HCT116 (cell line): ENCODE results near the gene MCC. TPM values are rescaled to one million over a fixed set of nuclear protein-coding genes. Genes with fewer than 3 reads are reported as not detected.

Source experiments
- ATAC-seq: fragments of 200-7000 bp; cut with Tn5 transposase; 2 replicates; pipeline ENCODE4 v1.9.1; 2020; ENCODE audit warnings: mild to moderate bottlenecking, moderate library complexity
- BruUV-seq: library from RNA; stranded (reverse); fragments of 400-500 nt; replicated peaks from 2 replicates; lab custom pipeline; 2021; lab: Mats Ljungman, UMichigan
- CTCF ChIA-PET: fragments of 300-600 bp; sonication (Branson Sonifier 250); formaldehyde crosslinking; loops from one replicate; lab custom pipeline; 2021; ENCODE audit warnings: antibody characterized with exemption; lab: Charles Lee
- POLR2A ChIA-PET: fragments of 300-600, 350-600 bp; sonication (Branson Sonifier 250); formaldehyde crosslinking; loops from one replicate; lab custom pipeline; 2021; ENCODE audit warnings: antibody characterized with exemption; lab: Charles Lee
- RAD21 ChIA-PET, 2 experiments: fragments of 300-600 bp; sonication (Branson Sonifier 250); formaldehyde crosslinking; loops; one replicate each; lab custom pipeline; 2023; ENCODE audit warnings: low total read pairs in 2 of 2; ENCODE audit not compliant: uncharacterized antibody in 2 of 2, unreplicated experiment in 2 of 2, low non-redundant PET in 1 of 2; lab: Charles Lee
- DNase-seq: peaks from one replicate; pipeline ENCODE4 v3.0.0-alpha.2; 2010; ENCODE audit warnings: low read depth, low spot score
- H2AFZ ChIP-seq: fragments of 200-600 bp; shearing (Covaris generic), sonication (generic); 2 replicates; pipeline ENCODE4 v1.6.1; 2017; ENCODE audit warnings: low read depth, mixed run types, mixed read lengths, antibody characterized with exemption, low read length; ENCODE audit not compliant: poor library complexity, severe bottlenecking
- H3K27ac ChIP-seq: 2 replicates; pipeline ENCODE4 v1.5.1; 2012; ENCODE audit warnings: low read depth, low read length
- H3K27me3 ChIP-seq: fragments of 200-600 bp; sonication (generic); 2 replicates; pipeline ENCODE4 v1.6.1; 2016; ENCODE audit warnings: mixed run types, low read length, mixed read lengths; ENCODE audit not compliant: insufficient read depth
- H3K36me3 ChIP-seq, 2 experiments: fragments of 200-500 bp in 1 of 2; fragments of 200-600 bp in 1 of 2; sonication (Bioruptor generic) in 1 of 2; sonication (generic) in 1 of 2; 2 replicates each; pipeline versions ENCODE4 v1.5.1 to v1.6.1; 2014 to 2016; ENCODE audit warnings: low read length in 2 of 2, inconsistent platforms in 1 of 2, mixed read lengths in 1 of 2, mixed run types in 1 of 2; ENCODE audit not compliant: insufficient read depth in 2 of 2, control insufficient read depth in 1 of 2
- H3K4me1 ChIP-seq, 2 experiments: fragments of 200-600 bp in 1 of 2; sonication (generic) in 1 of 2; 2 replicates each; pipeline versions ENCODE4 v1.5.1 to v1.6.1; 2012 to 2017; ENCODE audit warnings: low read length in 2 of 2, inconsistent platforms in 1 of 2, mild to moderate bottlenecking in 1 of 2, mixed read lengths in 1 of 2, mixed run types in 1 of 2, moderate library complexity in 1 of 2; ENCODE audit not compliant: insufficient read depth in 2 of 2, control insufficient read depth in 1 of 2
- H3K4me2 ChIP-seq: fragments of 200-600 bp; sonication (generic); 2 replicates; pipeline ENCODE4 v1.6.1; 2017; ENCODE audit warnings: mixed run types, low read length, mixed read lengths
- H3K4me3 ChIP-seq, 2 experiments: fragments of 200-600 bp in 1 of 2; sonication (generic) in 1 of 2; replicated peaks in 1 of 2; 2 replicates each; pipeline ENCODE4 v1.5.1; 2011 to 2016; ENCODE audit warnings: low read length in 2 of 2, control low read depth in 1 of 2, low read depth in 1 of 2, mild to moderate bottlenecking in 1 of 2, mixed read lengths in 1 of 2, mixed run types in 1 of 2
- H3K79me2 ChIP-seq: fragments of 200-600 bp; sonication (generic); 2 replicates; pipeline ENCODE4 v1.6.1; 2017; ENCODE audit warnings: mild to moderate bottlenecking, mixed run types, low read length, moderate library complexity, mixed read lengths; ENCODE audit not compliant: insufficient read depth
- H3K9ac ChIP-seq: fragments of 200-600 bp; sonication (generic); 2 replicates; pipeline ENCODE4 v1.6.1; 2016; ENCODE audit warnings: low read length, mixed read lengths
- H3K9me2 ChIP-seq: fragments of 200-600 bp; sonication (generic), shearing (Covaris generic); 2 replicates; pipeline ENCODE4 v1.6.1; 2017; ENCODE audit warnings: mixed run types, mild to moderate bottlenecking, moderate library complexity; ENCODE audit not compliant: insufficient read depth
- H3K9me3 ChIP-seq, 2 experiments: fragments of 200-500 bp in 1 of 2; fragments of 200-600 bp in 1 of 2; sonication (Bioruptor generic) in 1 of 2; sonication (generic) in 1 of 2; 2 replicates each; pipeline ENCODE4 v1.6.1; 2014 to 2017; ENCODE audit warnings: low read length in 2 of 2, mixed read lengths in 2 of 2, inconsistent platforms in 1 of 2, low read depth in 1 of 2, mild to moderate bottlenecking in 1 of 2, mixed run types in 1 of 2, moderate library complexity in 1 of 2; ENCODE audit not compliant: control insufficient read depth in 1 of 2, insufficient read depth in 1 of 2
- H4K20me1 ChIP-seq: fragments of 200-600 bp; sonication (generic), shearing (Covaris generic); 2 replicates; pipeline ENCODE4 v1.6.1; 2017; ENCODE audit warnings: mixed run types, mild to moderate bottlenecking, moderate library complexity; ENCODE audit not compliant: insufficient read depth
- ELF1 ChIP-seq: IDR thresholded peaks from 2 replicates; pipeline ENCODE4 v1.6.1; 2012; ENCODE audit warnings: low read depth, borderline replicate concordance
- RAD21 ChIP-seq: IDR thresholded peaks from 2 replicates; pipeline ENCODE4 v1.6.1; 2012; ENCODE audit warnings: low read depth, mild to moderate bottlenecking
- SIN3A ChIP-seq: IDR thresholded peaks from 2 replicates; pipeline ENCODE4 v1.6.1; 2012; ENCODE audit warnings: low read depth
- YY1 ChIP-seq: IDR thresholded peaks from 2 replicates; pipeline ENCODE4 v1.6.1; 2011; ENCODE audit warnings: low read length, low read depth, moderate library complexity, mild to moderate bottlenecking; ENCODE audit not compliant: insufficient replicate concordance; ENCODE audit errors: extremely low read depth
- ZFX ChIP-seq: fragments of 450-650 bp; IDR thresholded peaks from 2 replicates; pipeline ENCODE4 v1.6.1; 2017
- intact Hi-C: fragments of 100-400 bp; cut with micrococcal nuclease; formaldehyde crosslinking; loops from 2 replicates; pipeline ENCODE4 v1.10.0; 2022
- total RNA-seq: library from RNA; stranded (reverse); gene quantifications from one replicate; pipeline ENCODE4 v1.2.1, GENCODE V29; 2021; ENCODE audit not compliant: unreplicated experiment
- TF ChIP-seq, protein P1 (sequence below), 3 experiments: fragments of 200-600 bp in 1 of 3; sonication (generic) in 1 of 3; IDR thresholded peaks in 2 of 3; conservative IDR thresholded peaks in 1 of 3; 2 replicates each; pipeline ENCODE4 v1.5.1; 2012 to 2017; ENCODE audit warnings: low read depth in 2 of 3, low read length in 2 of 3, antibody characterized with exemption in 1 of 3, borderline replicate concordance in 1 of 3, control low read depth in 1 of 3, mild to moderate bottlenecking in 1 of 3, mixed read lengths in 1 of 3, mixed run types in 1 of 3, moderate library complexity in 1 of 3; ENCODE audit not compliant: insufficient read depth in 1 of 3

MCC gene
- total RNA-seq, 1 experiment from 2014 or later, result 20.1 TPM

DNA sequence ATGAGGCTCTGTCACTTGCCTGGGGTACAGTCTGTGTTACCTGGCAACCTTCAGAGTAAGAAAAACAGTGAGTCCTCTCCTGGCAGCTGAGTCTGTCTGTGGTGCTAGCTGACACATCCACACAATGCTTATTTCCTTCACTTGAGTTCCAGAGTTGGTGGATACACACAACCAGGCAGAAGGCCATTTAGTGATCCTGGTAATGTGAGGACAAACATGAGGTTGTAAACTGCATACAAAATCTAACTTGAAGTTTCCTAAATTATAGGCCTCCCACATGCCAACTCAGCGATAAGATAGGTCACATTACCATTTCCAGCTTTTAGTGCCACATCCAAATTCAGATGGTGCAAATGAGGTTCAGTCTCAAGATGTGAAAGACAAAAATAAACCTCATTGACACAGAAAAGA is 386.1 kb downstream of the MCC start:
- Histone ChIP-seq H3K27me3 (no peaks in the 10 kb centered on the region), H3K4me2 (no peak overlapping the region), H3K36me3 (no peaks in the 10 kb centered on the region), H2AFZ (no peak overlapping the region), H4K20me1 (no peaks in the 10 kb centered on the region), H3K27ac (no peak overlapping the region), H3K4me3 (no peak overlapping the region), H3K9ac (no peak overlapping the region), H3K9me2 (no peaks in the 10 kb centered on the region), H3K79me2 (no peaks in the 10 kb centered on the region), H3K9me3 (no peaks in the 10 kb centered on the region), H3K4me1 (no peaks in the 10 kb centered on the region)
- TF ChIP-seq ZFX (no peak), SIN3A (no peak)
- BruUV-seq, result no TSS peak
- CTCF ChIA-PET, result no interaction called here
- POLR2A ChIA-PET, result no interaction called here
- ATAC-seq (no peak), DNase-seq (no peak)
- RAD21 ChIA-PET, result no interaction called here
- intact Hi-C loops, result no loop called here

DNA sequence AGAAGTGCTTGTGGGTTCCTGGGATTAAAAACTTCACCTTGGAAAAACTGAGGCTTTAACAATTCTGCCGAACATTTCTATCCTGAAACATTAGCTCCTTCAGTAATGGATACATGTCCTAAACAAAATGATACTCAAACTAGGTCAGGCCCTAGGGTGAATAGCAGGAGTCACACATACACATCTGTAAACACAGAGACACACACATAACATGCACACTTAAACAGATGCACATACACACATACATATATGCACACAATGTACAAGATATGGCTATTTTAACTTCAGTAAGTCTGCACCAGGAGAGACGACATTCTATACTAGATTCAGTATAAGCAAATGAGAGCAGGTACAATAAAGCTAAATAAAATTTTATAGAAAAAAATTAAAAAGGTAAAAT is 387.3 kb downstream of the MCC start:
- Histone ChIP-seq H3K27ac (no peak overlapping the region), H3K9me2 (no peaks in the 10 kb centered on the region), H3K79me2 (no peaks in the 10 kb centered on the region), H3K36me3 (no peaks in the 10 kb centered on the region), H3K4me3 (no peak overlapping the region), H4K20me1 (no peaks in the 10 kb centered on the region), H3K9me3 (no peaks in the 10 kb centered on the region), H3K9ac (no peak overlapping the region), H3K4me2 (no peak overlapping the region), H3K4me1 (no peaks in the 10 kb centered on the region), H3K27me3 (no peaks in the 10 kb centered on the region), H2AFZ (no peak overlapping the region)
- POLR2A ChIA-PET, result no interaction called here
- no TSS peak for BruUV-seq
- DNase-seq, result no peak
- no peak for TF ChIP-seq RAD21
- RAD21 ChIA-PET, result no interaction called here
- CTCF ChIA-PET, result interaction anchor here (0.7 kb wide), 1 partner anchor 41 kb away, joined by 3 read pairs; no protein-coding TSS in a partner anchor
- no peak for ATAC-seq
- intact Hi-C loops, result no loop called here

DNA sequence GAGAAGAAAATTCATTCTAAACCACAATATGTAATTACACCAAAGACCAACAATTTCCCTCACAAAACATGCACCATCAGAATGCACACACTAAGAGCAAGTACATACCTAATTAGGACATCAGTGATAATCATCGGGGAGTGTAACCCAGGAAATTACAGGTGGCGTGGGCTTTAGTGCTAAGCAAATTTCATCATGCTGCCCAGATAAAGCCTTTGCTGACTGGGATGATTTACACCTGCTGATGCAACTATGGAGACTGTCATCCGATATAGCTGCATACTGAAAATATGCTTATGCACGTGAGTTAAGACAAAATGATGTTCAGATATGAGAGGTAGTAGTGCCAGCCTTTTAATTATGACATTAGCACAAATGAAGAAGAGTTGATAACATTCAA is 388.4 kb downstream of the MCC start:
- H3K27me3 ChIP-seq, result no peaks in the 10 kb centered on the region
- no peaks in the 10 kb centered on the region for H3K9me2 ChIP-seq
- H3K27ac ChIP-seq, result no peak overlapping the region
- TF ChIP-seq, protein P1, sequence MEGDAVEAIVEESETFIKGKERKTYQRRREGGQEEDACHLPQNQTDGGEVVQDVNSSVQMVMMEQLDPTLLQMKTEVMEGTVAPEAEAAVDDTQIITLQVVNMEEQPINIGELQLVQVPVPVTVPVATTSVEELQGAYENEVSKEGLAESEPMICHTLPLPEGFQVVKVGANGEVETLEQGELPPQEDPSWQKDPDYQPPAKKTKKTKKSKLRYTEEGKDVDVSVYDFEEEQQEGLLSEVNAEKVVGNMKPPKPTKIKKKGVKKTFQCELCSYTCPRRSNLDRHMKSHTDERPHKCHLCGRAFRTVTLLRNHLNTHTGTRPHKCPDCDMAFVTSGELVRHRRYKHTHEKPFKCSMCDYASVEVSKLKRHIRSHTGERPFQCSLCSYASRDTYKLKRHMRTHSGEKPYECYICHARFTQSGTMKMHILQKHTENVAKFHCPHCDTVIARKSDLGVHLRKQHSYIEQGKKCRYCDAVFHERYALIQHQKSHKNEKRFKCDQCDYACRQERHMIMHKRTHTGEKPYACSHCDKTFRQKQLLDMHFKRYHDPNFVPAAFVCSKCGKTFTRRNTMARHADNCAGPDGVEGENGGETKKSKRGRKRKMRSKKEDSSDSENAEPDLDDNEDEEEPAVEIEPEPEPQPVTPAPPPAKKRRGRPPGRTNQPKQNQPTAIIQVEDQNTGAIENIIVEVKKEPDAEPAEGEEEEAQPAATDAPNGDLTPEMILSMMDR (IDR thresholded peaks at IDR 0.05 in 2 of 3, conservative IDR thresholded peaks at IDR 0.05 in 1 of 3; ENCODE audit: borderline replicate concordance in 1 of 3, insufficient read depth in 1 of 3, low read depth in 2 of 3, low read length in 2 of 3), result no peak
- TF ChIP-seq ELF1 (no peak), SIN3A (no peak), YY1 (no peak)
- intact Hi-C loops, result no loop called here
- DNase-seq, result no peak
- H3K4me3 ChIP-seq, result no peak overlapping the region
- CTCF ChIA-PET, result no interaction called here
- no peak overlapping the region for H3K9ac ChIP-seq
- no peak for ATAC-seq
- H2AFZ ChIP-seq, result no peak overlapping the region
- no peaks in the 10 kb centered on the region for H3K36me3 ChIP-seq
- H3K9me3 ChIP-seq, result no peaks in the 10 kb centered on the region
- BruUV-seq, result no TSS peak
- POLR2A ChIA-PET, result no interaction called here
- no peak overlapping the region for H3K4me2 ChIP-seq
- H3K79me2 ChIP-seq, result no peaks in the 10 kb centered on the region
- RAD21 ChIA-PET, result no interaction called here
- H4K20me1 ChIP-seq, result no peaks in the 10 kb centered on the region
- H3K4me1 ChIP-seq, result no peaks in the 10 kb centered on the region
